PC-9 (cell line): Measurements from ENCODE around the gene ARHGEF28. TPM values are rescaled to one million over a fixed set of nuclear protein-coding genes. Genes with fewer than 3 reads are reported as not detected.

Experiments
- BruUV-seq: library from RNA; stranded (reverse); fragments of 400-500 nt; replicated peaks from 2 replicates; lab custom pipeline; 2021; lab: Mats Ljungman, UMichigan
- CTCF ChIA-PET: fragments of 300-600 bp; sonication (Branson Sonifier 250); formaldehyde crosslinking; loops from one replicate; lab custom pipeline; 2022; ENCODE audit warnings: antibody characterized with exemption; lab: Charles Lee
- POLR2A ChIA-PET: fragments of 300-600 bp; sonication (Branson Sonifier 250); formaldehyde crosslinking; loops from one replicate; lab custom pipeline; 2022; ENCODE audit warnings: antibody characterized with exemption; ENCODE audit not compliant: unreplicated experiment; lab: Charles Lee
- DNase-seq, 2 experiments: peaks; one replicate each; pipeline versions ENCODE4 v3.0.0 to v3.0.0-alpha.2; 2015 to 2022; ENCODE audit warnings: mixed read lengths in 1 of 2
- H2AFZ ChIP-seq: fragments of 200-600 bp; sonication (generic); 2 replicates; pipeline ENCODE4 v1.8.1; 2017; ENCODE audit warnings: antibody characterized with exemption
- H3F3A ChIP-seq: fragments of 200-600 bp; sonication (generic); 2 replicates; pipeline ENCODE4 v1.8.1; 2017; ENCODE audit warnings: antibody characterized with exemption, mild to moderate bottlenecking, low read depth; ENCODE audit not compliant: insufficient read depth
- H3K27ac ChIP-seq: fragments of 200-600 bp; sonication (generic); 2 replicates; pipeline ENCODE4 v1.6.1; 2016; ENCODE audit warnings: mixed run types
- H3K27me3 ChIP-seq: fragments of 200-600 bp; sonication (generic); 2 replicates; pipeline ENCODE4 v1.6.1; 2016; ENCODE audit warnings: low read depth, mixed run types; ENCODE audit not compliant: insufficient read depth
- H3K36me3 ChIP-seq: fragments of 200-600 bp; sonication (generic); 2 replicates; pipeline ENCODE4 v1.6.1; 2016; ENCODE audit warnings: low read depth, mixed run types
- H3K4me1 ChIP-seq: fragments of 200-600 bp; sonication (generic); replicated peaks from 2 replicates; pipeline ENCODE4 v1.6.1; 2016; ENCODE audit warnings: mixed run types; ENCODE audit not compliant: insufficient read depth
- H3K4me2 ChIP-seq: fragments of 200-600 bp; sonication (generic); 2 replicates; pipeline ENCODE4 v1.6.1; 2017; ENCODE audit warnings: mixed run types
- H3K4me3 ChIP-seq: fragments of 200-600 bp; sonication (generic); 2 replicates; pipeline ENCODE4 v1.6.1; 2016; ENCODE audit warnings: mixed run types
- H3K79me2 ChIP-seq: fragments of 200-600 bp; sonication (generic); 2 replicates; pipeline ENCODE4 v1.6.1; 2017; ENCODE audit warnings: low read depth, mixed run types
- H3K9me2 ChIP-seq: fragments of 200-600 bp; sonication (generic); 2 replicates; pipeline ENCODE4 v1.8.1; 2017; ENCODE audit warnings: mild to moderate bottlenecking; ENCODE audit not compliant: insufficient read depth
- H3K9me3 ChIP-seq: fragments of 200-600 bp; sonication (generic); 2 replicates; pipeline ENCODE4 v1.8.1; 2016; ENCODE audit warnings: low read depth; ENCODE audit not compliant: insufficient read depth
- H4K20me1 ChIP-seq: fragments of 200-600 bp; sonication (generic); 2 replicates; pipeline ENCODE4 v1.8.1; 2017; ENCODE audit not compliant: insufficient read depth
- CTCF ChIP-seq: fragments of 200-600 bp; sonication (generic); conservative IDR thresholded peaks from 2 replicates; pipeline ENCODE4 v1.6.1; 2017; ENCODE audit warnings: mixed run types, antibody characterized with exemption, mild to moderate bottlenecking, moderate library complexity
- EZH2 ChIP-seq: fragments of 200-600 bp; sonication (generic); IDR thresholded peaks from 2 replicates; pipeline ENCODE4 v1.8.0; 2017; ENCODE audit warnings: antibody characterized with exemption, low read depth
- intact Hi-C: fragments of 100-400 bp; cut with micrococcal nuclease; formaldehyde crosslinking; loops from one replicate; pipeline ENCODE4 v1.10.0; 2022; ENCODE audit not compliant: unreplicated experiment
- total RNA-seq: library from RNA; stranded (reverse); gene quantifications from 2 replicates; pipeline ENCODE4 v1.2.3, GENCODE V29; 2021

ARHGEF28 gene
- total RNA-seq, 1 experiment from 2014 or later, result 77.5 TPM

DNA sequence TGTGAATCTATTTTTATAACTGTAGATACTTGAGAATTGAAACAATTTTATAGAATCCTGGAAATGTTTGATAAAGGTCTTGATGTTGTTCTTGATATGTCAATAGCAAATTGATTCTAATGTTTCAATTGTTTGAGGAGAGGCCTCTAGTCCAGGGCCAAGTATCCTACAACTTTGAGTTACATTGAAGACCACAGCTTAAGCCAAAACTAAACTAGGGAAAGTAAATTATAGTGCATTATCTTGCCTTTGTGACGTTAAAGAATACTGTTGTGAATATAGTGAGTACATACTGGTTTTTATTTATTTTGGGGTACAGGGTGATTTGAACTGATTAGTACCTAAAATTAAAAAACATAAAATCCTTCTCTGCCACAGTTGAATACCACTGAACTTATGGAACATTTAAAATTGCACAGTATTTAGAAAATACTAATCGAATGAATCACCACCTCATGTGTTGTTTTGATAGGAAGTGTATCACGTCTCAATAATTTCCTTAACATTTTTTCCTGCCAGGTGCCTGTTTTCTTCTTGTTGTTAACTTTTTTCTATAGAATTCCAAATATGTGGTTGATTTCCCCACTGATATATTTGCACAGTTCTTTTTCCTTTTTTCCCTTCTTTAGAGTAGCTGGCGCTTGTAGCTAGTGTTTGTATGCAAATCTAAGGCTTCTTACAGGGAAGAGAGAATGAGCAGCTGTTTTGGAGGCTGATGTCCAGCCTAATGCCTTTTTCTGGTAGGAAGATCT lies 12.5 kb downstream of the ARHGEF28 start:
- Histone ChIP-seq H3K4me1 (peaks cover 77% of the 10 kb centered on the region), H3K27ac (peak overlapping the region; percentile 90), H3F3A (peaks cover 34% of the 10 kb centered on the region), H3K27me3 (no peaks in the 10 kb centered on the region), H3K4me3 (peak overlapping the region; percentile 15; the same call in 1 of the 2 replicates), H4K20me1 (no peaks in the 10 kb centered on the region), H3K4me2 (peak overlapping the region; percentile 67), H3K9me2 (no peaks in the 10 kb centered on the region), H3K79me2 (peaks cover 92% of the 10 kb centered on the region), H3K36me3 (peaks cover 42% of the 10 kb centered on the region), H3K9me3 (0 out of 2 replicates have a peak, but pooled peaks cover 6% of the 10 kb centered on the region), H2AFZ (no peak overlapping the region)
- TF ChIP-seq EZH2 (no peak), CTCF (no peak)
- peak in 1 of 2 experiments; percentile 95 for DNase-seq
- intact Hi-C loops, result loop anchor here (1.0 to 5.0 kb wide), 2 partner anchors 16 to 64 kb away; no protein-coding TSS in a partner anchor
- ChIA-PET POLR2A (interaction anchor here (0.6 kb wide), 1 partner anchor 24 kb away, joined by 7 read pairs; no protein-coding TSS in a partner anchor), CTCF (no interaction called here)
- no TSS peak for BruUV-seq

DNA sequence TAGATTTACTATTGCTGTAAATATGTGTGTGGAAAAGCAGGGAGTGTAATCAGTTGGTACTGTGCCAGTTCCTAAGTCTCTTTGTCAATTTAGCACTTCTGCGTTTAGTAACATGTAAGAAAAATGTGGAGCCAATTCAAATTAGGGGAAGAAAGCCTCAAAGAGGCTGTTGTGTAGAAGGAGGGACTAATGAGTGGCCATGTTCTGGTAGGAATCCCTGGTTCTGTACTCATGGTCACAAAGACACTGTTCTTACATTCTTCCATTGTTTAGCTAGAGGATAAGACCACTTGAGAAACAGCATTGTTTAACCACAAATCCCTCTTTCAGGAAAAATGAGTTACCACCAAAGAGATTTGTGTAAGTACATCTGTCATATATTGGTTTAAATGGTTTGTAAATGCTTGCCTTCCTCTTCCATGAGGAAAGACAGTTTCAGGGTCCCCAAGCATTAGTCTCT lies 14.9 kb downstream of the ARHGEF28 start:
- no peak for TF ChIP-seq EZH2
- TF ChIP-seq CTCF, result no peak
- H3K4me1 ChIP-seq, result peaks cover 75% of the 10 kb centered on the region
- no peaks in the 10 kb centered on the region for H3K9me2 ChIP-seq
- H2AFZ ChIP-seq, result no peak overlapping the region
- ChIA-PET POLR2A (no interaction called here), CTCF (no interaction called here)
- H3K27me3 ChIP-seq, result no peaks in the 10 kb centered on the region
- peaks cover 20% of the 10 kb centered on the region for H3K36me3 ChIP-seq
- peaks cover 34% of the 10 kb centered on the region for H3F3A ChIP-seq
- H3K9me3 ChIP-seq, result peaks cover under 1% of the 10 kb centered on the region; the same call in 1 of the 2 replicates
- no peak overlapping the region for H3K4me3 ChIP-seq
- DNase-seq, result no peak
- H3K4me2 ChIP-seq, result peak overlapping the region; percentile 56; the same call in 1 of the 2 replicates
- H3K79me2 ChIP-seq, result peaks cover 90% of the 10 kb centered on the region
- no peaks in the 10 kb centered on the region for H4K20me1 ChIP-seq
- peak overlapping the region; percentile 90 for H3K27ac ChIP-seq
- BruUV-seq, result no TSS peak
- intact Hi-C loops, result no loop called here

GRCh38 chr5:73641811-73642210 lies 15.8 kb downstream of the ARHGEF28 start:
- no peak for DNase-seq
- H3K79me2 ChIP-seq, result peaks cover 90% of the 10 kb centered on the region
- H3K4me2 ChIP-seq, result peak overlapping the region; percentile 58
- ChIA-PET POLR2A (interaction anchor here (0.7 to 1.4 kb wide), 5 partner anchors 10 to 101 kb away, joined by 3 to 15 read pairs (median 4); no protein-coding TSS in a partner anchor), CTCF (no interaction called here)
- no peak overlapping the region for H2AFZ ChIP-seq
- intact Hi-C loops, result no loop called here
- no peaks in the 10 kb centered on the region for H4K20me1 ChIP-seq
- TF ChIP-seq EZH2, result no peak
- no peak for TF ChIP-seq CTCF
- H3K9me3 ChIP-seq, result no peaks in the 10 kb centered on the region; the same call in 1 of the 2 replicates
- peak overlapping the region; percentile 30; the same call in 1 of the 2 replicates for H3K4me3 ChIP-seq
- peaks cover 66% of the 10 kb centered on the region for H3K4me1 ChIP-seq
- H3K27ac ChIP-seq, result peak overlapping the region; percentile 90
- no peaks in the 10 kb centered on the region for H3K9me2 ChIP-seq
- BruUV-seq, result no TSS peak
- H3F3A ChIP-seq, result peaks cover 34% of the 10 kb centered on the region
- peaks cover 15% of the 10 kb centered on the region; the same call in 1 of the 2 replicates for H3K36me3 ChIP-seq
- no peaks in the 10 kb centered on the region for H3K27me3 ChIP-seq
